Measurements from ENCODE around the gene GSTM3. TPM values are rescaled to one million over a fixed set of nuclear protein-coding genes. Genes with fewer than 3 reads are reported as not detected.

GSTM3 gene
- total and polyA plus RNA-seq, 10 of the 15 experiments (the other 5 are each of a cell fraction or from before 2014, with no cell fraction given) = not detected

GRCh38 chr1:109776911-109777310 lies 36.1 kb upstream of the GSTM3 start (continued):
- TF ChIP-seq SMAD5 (IDR thresholded peaks at IDR 0.05; ENCODE audit: low read depth) (no peak), BHLHE40 (IDR thresholded peaks at IDR 0.05; ENCODE audit: borderline replicate concordance in 1 of 2, low read depth in 2 of 2, low read length in 1 of 2) (peak in 1 of 2 experiments; percentile 20; a peak in 1 of 4 replicates), SMC3 (IDR thresholded peaks at IDR 0.05; ENCODE audit: borderline replicate concordance, low read length) (peak; percentile 100), ZSCAN29 (IDR thresholded peaks at IDR 0.05) (no peak), MEF2A (IDR thresholded peaks at IDR 0.05; ENCODE audit: insufficient read depth, low read depth, low read length) (no peak), RAD21 (IDR thresholded peaks at IDR 0.05; ENCODE audit: insufficient read depth, low read depth, low read length) (peak; percentile 100), MEF2B (IDR thresholded peaks at IDR 0.05; ENCODE audit: partially characterized antibody, poor library complexity, severe bottlenecking) (peak; percentile 46), NBN (IDR thresholded peaks at IDR 0.05) (no peak), CBFB (IDR thresholded peaks at IDR 0.05; ENCODE audit: low read depth) (no peak), IKZF1 (conservative IDR thresholded peaks at IDR 0.05) (peak; percentile 57), DPF2 (IDR thresholded peaks at IDR 0.05) (no peak), WRNIP1 (IDR thresholded peaks at IDR 0.05; ENCODE audit: borderline replicate concordance, low read depth, low read length) (no peak), RUNX3 (IDR thresholded peaks at IDR 0.05; ENCODE audit: low read length) (no peak), TAF1 (IDR thresholded peaks at IDR 0.05; ENCODE audit: borderline replicate concordance, low read depth, low read length) (no peak), ZNF24 (IDR thresholded peaks at IDR 0.05) (no peak), NR2F1 (conservative IDR thresholded peaks at IDR 0.05) (peak; percentile 50; the same call in 1 of the 2 replicates), IRF4 (IDR thresholded peaks at IDR 0.05; ENCODE audit: low read depth, low read length) (0 out of 2 replicates have a peak, but pooled peaks have one; percentile 33), TARDBP (IDR thresholded peaks at IDR 0.05; ENCODE audit: borderline replicate concordance) (no peak), YY1 (IDR thresholded peaks at IDR 0.05; ENCODE audit: low read depth, low read length) (peak; percentile 83), JUNB (IDR thresholded peaks at IDR 0.05) (no peak), ZNF274 (IDR thresholded peaks at IDR 0.05; ENCODE audit: insufficient read depth, insufficient read length) (no peak), RB1 (IDR thresholded peaks at IDR 0.05; ENCODE audit: borderline replicate concordance) (peak; percentile 71; the same call in 1 of the 2 replicates), SUZ12 (IDR thresholded peaks at IDR 0.05; ENCODE audit: unreplicated experiment) (no peak), POLR2AphosphoS5 (IDR thresholded peaks at IDR 0.05; ENCODE audit: low read length) (no peak), SMARCA5 (IDR thresholded peaks at IDR 0.05) (peak; percentile 49; the same call in 1 of the 2 replicates), GABPA (IDR thresholded peaks at IDR 0.05; ENCODE audit: low read depth) (no peak), EED (IDR thresholded peaks at IDR 0.05; ENCODE audit: low read depth) (peak; percentile 43), RFX5 (IDR thresholded peaks at IDR 0.05; ENCODE audit: low read depth, low read length) (no peak), SUPT20H (IDR thresholded peaks at IDR 0.05; ENCODE audit: borderline replicate concordance, control insufficient read depth, low read depth, low read length) (no peak), LARP7 (IDR thresholded peaks at IDR 0.05) (0 out of 2 replicates have a peak, but pooled peaks have one; percentile 33), BCL11A (IDR thresholded peaks at IDR 0.05; ENCODE audit: low read depth, low read length) (no peak), IKZF2 (IDR thresholded peaks at IDR 0.05) (peak in 1 of 2 experiments; percentile 31; a peak in 1 of 4 replicates), RELA (IDR thresholded peaks at IDR 0.05; ENCODE audit: borderline replicate concordance, partially characterized antibody) (peak; percentile 70)
- TF ChIP-seq, protein P1, sequence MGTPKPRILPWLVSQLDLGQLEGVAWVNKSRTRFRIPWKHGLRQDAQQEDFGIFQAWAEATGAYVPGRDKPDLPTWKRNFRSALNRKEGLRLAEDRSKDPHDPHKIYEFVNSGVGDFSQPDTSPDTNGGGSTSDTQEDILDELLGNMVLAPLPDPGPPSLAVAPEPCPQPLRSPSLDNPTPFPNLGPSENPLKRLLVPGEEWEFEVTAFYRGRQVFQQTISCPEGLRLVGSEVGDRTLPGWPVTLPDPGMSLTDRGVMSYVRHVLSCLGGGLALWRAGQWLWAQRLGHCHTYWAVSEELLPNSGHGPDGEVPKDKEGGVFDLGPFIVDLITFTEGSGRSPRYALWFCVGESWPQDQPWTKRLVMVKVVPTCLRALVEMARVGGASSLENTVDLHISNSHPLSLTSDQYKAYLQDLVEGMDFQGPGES (IDR thresholded peaks at IDR 0.05) = no peak
- TF ChIP-seq, protein P2, sequence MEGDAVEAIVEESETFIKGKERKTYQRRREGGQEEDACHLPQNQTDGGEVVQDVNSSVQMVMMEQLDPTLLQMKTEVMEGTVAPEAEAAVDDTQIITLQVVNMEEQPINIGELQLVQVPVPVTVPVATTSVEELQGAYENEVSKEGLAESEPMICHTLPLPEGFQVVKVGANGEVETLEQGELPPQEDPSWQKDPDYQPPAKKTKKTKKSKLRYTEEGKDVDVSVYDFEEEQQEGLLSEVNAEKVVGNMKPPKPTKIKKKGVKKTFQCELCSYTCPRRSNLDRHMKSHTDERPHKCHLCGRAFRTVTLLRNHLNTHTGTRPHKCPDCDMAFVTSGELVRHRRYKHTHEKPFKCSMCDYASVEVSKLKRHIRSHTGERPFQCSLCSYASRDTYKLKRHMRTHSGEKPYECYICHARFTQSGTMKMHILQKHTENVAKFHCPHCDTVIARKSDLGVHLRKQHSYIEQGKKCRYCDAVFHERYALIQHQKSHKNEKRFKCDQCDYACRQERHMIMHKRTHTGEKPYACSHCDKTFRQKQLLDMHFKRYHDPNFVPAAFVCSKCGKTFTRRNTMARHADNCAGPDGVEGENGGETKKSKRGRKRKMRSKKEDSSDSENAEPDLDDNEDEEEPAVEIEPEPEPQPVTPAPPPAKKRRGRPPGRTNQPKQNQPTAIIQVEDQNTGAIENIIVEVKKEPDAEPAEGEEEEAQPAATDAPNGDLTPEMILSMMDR (IDR thresholded peaks at IDR 0.05 in 2 of 3, conservative IDR thresholded peaks at IDR 0.05 in 1 of 3; ENCODE audit: control insufficient read depth in 2 of 3, extremely low read depth in 1 of 3, insufficient read depth in 1 of 3, low read depth in 3 of 3, low read length in 3 of 3) = peak; percentile 93 to 98 (median 97)

All from GM12878 (cell line).